H1 (cell line): ENCODE results near the gene SMYD3. TPM values are rescaled to one million over a fixed set of nuclear protein-coding genes. Genes with fewer than 3 reads are reported as not detected.

Source experiments
- CTCF ChIA-PET: fragments of 300-600 bp; sonication (Branson Sonifier 250); formaldehyde crosslinking; loops from one replicate; lab custom pipeline; 2021; ENCODE audit not compliant: partially characterized antibody; lab: Charles Lee
- POLR2A ChIA-PET: fragments of 300-600 bp; sonication (Branson Sonifier 250); formaldehyde crosslinking; loops from one replicate; lab custom pipeline; 2021; ENCODE audit warnings: inconsistent platforms; ENCODE audit not compliant: partially characterized antibody; lab: Charles Lee
- DNase-seq, 2 experiments: peaks; one replicate each; pipeline versions ENCODE4 v3.0.0 to v3.0.0-alpha.2; 2010 to 2022; ENCODE audit warnings: low spot score in 2 of 2, low read depth in 1 of 2, mixed read lengths in 1 of 2
- FAIRE-seq: peaks from 2 replicates; lab custom pipeline; 2011; peaks lifted over from hg19 to GRCh38; lab: Jason Lieb, UNC
- H2AFZ ChIP-seq: 2 replicates; pipeline ENCODE4 v1.8.1; 2012; ENCODE audit warnings: low read length, inconsistent platforms
- H2AK5ac ChIP-seq: 2 replicates; pipeline ENCODE4 v1.6.1; 2013; ENCODE audit warnings: low read depth, low read length
- H2BK120ac ChIP-seq: replicated peaks from 2 replicates; pipeline ENCODE3; 2013; ENCODE audit warnings: low read depth, low read length, inconsistent platforms
- H2BK12ac ChIP-seq: 2 replicates; pipeline ENCODE4 v1.6.1; 2013; ENCODE audit warnings: low read depth, low read length
- H2BK15ac ChIP-seq: 2 replicates; pipeline ENCODE4 v1.6.1; 2013; ENCODE audit warnings: low read length
- H2BK20ac ChIP-seq: 2 replicates; pipeline ENCODE4 v1.6.1; 2013; ENCODE audit warnings: low read length
- H2BK5ac ChIP-seq: 2 replicates; pipeline ENCODE4 v1.6.1; 2013; ENCODE audit warnings: low read depth, low read length
- H3K14ac ChIP-seq: 2 replicates; pipeline ENCODE4 v1.6.1; 2013; ENCODE audit warnings: inconsistent platforms; ENCODE audit not compliant: insufficient read length
- H3K18ac ChIP-seq: 2 replicates; pipeline ENCODE4 v1.6.1; 2013; ENCODE audit warnings: low read length; ENCODE audit errors: extremely low read depth
- H3K23ac ChIP-seq: 2 replicates; pipeline ENCODE4 v1.6.1; 2013; ENCODE audit warnings: inconsistent platforms; ENCODE audit not compliant: insufficient read length
- H3K23me2 ChIP-seq: 2 replicates; pipeline ENCODE4 v1.6.1; 2013; ENCODE audit warnings: low read depth, low read length
- H3K27ac ChIP-seq: 2 replicates; pipeline ENCODE4 v1.6.1; 2011; ENCODE audit warnings: low read depth, low read length, inconsistent platforms
- H3K27me3 ChIP-seq, 4 experiments: replicated peaks in 1 of 4; 1 replicate in 1 of 4; 2 replicates in 3 of 4; pipeline versions ENCODE4 v1.6.1 to v1.8.1; 2011 to 2013; ENCODE audit warnings: low read length in 3 of 4, mild to moderate bottlenecking in 3 of 4, inconsistent platforms in 2 of 4, mixed read lengths in 2 of 4, moderate library complexity in 1 of 4; ENCODE audit not compliant: control insufficient read depth in 3 of 4, insufficient read depth in 3 of 4; ENCODE audit errors: extremely low read depth in 1 of 4
- H3K36me3 ChIP-seq, 4 experiments: 2 replicates each; pipeline versions ENCODE4 v1.6.1 to v1.8.1; 2011 to 2013; ENCODE audit warnings: mild to moderate bottlenecking in 4 of 4, low read length in 3 of 4, moderate library complexity in 2 of 4, control low read depth in 1 of 4, inconsistent platforms in 1 of 4; ENCODE audit not compliant: insufficient read depth in 4 of 4, control insufficient read depth in 2 of 4
- H3K4ac ChIP-seq: replicated peaks from 2 replicates; pipeline ENCODE3; 2013; ENCODE audit warnings: low read length, low read depth, mixed read lengths, inconsistent platforms; ENCODE audit not compliant: insufficient read length
- H3K4me1 ChIP-seq, 4 experiments: replicated peaks in 1 of 4; 1 replicate in 1 of 4; 2 replicates in 3 of 4; pipeline versions ENCODE4 v1.6.1 to v1.8.1; 2011 to 2013; ENCODE audit warnings: low read length in 3 of 4, inconsistent platforms in 2 of 4, mixed read lengths in 1 of 4; ENCODE audit not compliant: insufficient read depth in 4 of 4, control insufficient read depth in 3 of 4
- H3K4me2 ChIP-seq, 2 experiments: 2 replicates each; pipeline versions ENCODE4 v1.6.1 to v1.8.1; 2011 to 2013; ENCODE audit warnings: low read depth in 2 of 2, low read length in 2 of 2, control low read depth in 1 of 2, inconsistent platforms in 1 of 2, mild to moderate bottlenecking in 1 of 2; ENCODE audit not compliant: insufficient read depth in 1 of 2
- H3K4me3 ChIP-seq, 4 experiments: fragments of 200-600, 300-600 bp in 1 of 4; sonication (generic), shearing (Covaris generic), sonication (Bioruptor Twin) in 1 of 4; 2 replicates each; pipeline versions ENCODE4 v1.5.1 to v1.8.1; 2011 to 2016; ENCODE audit warnings: low read length in 4 of 4, low read depth in 3 of 4, control low read depth in 2 of 4, inconsistent platforms in 2 of 4, mild to moderate bottlenecking in 2 of 4, mixed read lengths in 1 of 4, moderate library complexity in 1 of 4; ENCODE audit not compliant: insufficient read depth in 2 of 4; ENCODE audit errors: extremely low read depth in 1 of 4
- H3K56ac ChIP-seq: replicated peaks from 2 replicates; pipeline ENCODE3; 2013; ENCODE audit warnings: low read depth, mild to moderate bottlenecking, mixed read lengths, low read length, inconsistent platforms; ENCODE audit not compliant: insufficient read length
- H3K79me1 ChIP-seq: 2 replicates; pipeline ENCODE4 v1.6.1; 2013; ENCODE audit warnings: low read depth, low read length, control low read depth
- H3K79me2 ChIP-seq, 2 experiments: 2 replicates each; pipeline versions ENCODE4 v1.6.1 to v1.8.1; 2012 to 2013; ENCODE audit warnings: low read length in 2 of 2, mild to moderate bottlenecking in 2 of 2, inconsistent platforms in 1 of 2; ENCODE audit not compliant: insufficient read depth in 2 of 2, control insufficient read depth in 1 of 2
- H3K9ac ChIP-seq, 4 experiments: replicated peaks in 1 of 4; 1 replicate in 1 of 4; 2 replicates in 3 of 4; pipeline versions ENCODE4 v1.6.1 to v1.8.1; 2011 to 2013; ENCODE audit warnings: low read depth in 3 of 4, low read length in 3 of 4, control low read depth in 2 of 4, mild to moderate bottlenecking in 2 of 4, moderate library complexity in 2 of 4, inconsistent platforms in 1 of 4; ENCODE audit errors: extremely low read depth in 1 of 4
- H3K9me3 ChIP-seq, 2 experiments: 2 replicates each; pipeline versions ENCODE4 v1.6.1 to v1.8.1; 2012 to 2013; ENCODE audit warnings: mild to moderate bottlenecking in 2 of 2, moderate library complexity in 2 of 2, control low read depth in 1 of 2, inconsistent platforms in 1 of 2, low read depth in 1 of 2, low read length in 1 of 2, mixed read lengths in 1 of 2; ENCODE audit not compliant: insufficient read depth in 2 of 2
- H4K20me1 ChIP-seq, 2 experiments: replicated peaks in 1 of 2; 2 replicates each; pipeline versions ENCODE3 to v1.8.1; 2011 to 2013; ENCODE audit warnings: inconsistent platforms in 2 of 2, low read length in 2 of 2, mild to moderate bottlenecking in 1 of 2; ENCODE audit not compliant: insufficient read depth in 2 of 2, control insufficient read depth in 1 of 2
- H4K5ac ChIP-seq: 2 replicates; pipeline ENCODE4 v1.6.1; 2013; ENCODE audit warnings: low read length, low read depth, mixed read lengths, inconsistent platforms; ENCODE audit not compliant: insufficient read length
- H4K8ac ChIP-seq: 2 replicates; pipeline ENCODE4 v1.8.0; 2013; ENCODE audit warnings: mild to moderate bottlenecking, moderate library complexity, low read length, inconsistent platforms; ENCODE audit not compliant: insufficient read depth; ENCODE audit errors: extremely low read depth
- H4K91ac ChIP-seq: replicated peaks from 2 replicates; pipeline ENCODE3; 2013; ENCODE audit warnings: low read length, mixed read lengths, inconsistent platforms; ENCODE audit not compliant: insufficient read length
- ASH2L ChIP-seq: fragments of 200-600, 300-600 bp; sonication (generic); IDR thresholded peaks from one replicate; pipeline ENCODE4 v1.7.1; 2017; ENCODE audit warnings: low read length
- CHD2 ChIP-seq: IDR thresholded peaks from 2 replicates; pipeline ENCODE4 v1.6.1; 2012; ENCODE audit warnings: low read length, improper control_type of control experiment
- CREB1 ChIP-seq: IDR thresholded peaks from 2 replicates; pipeline ENCODE4 v1.6.1; 2012; ENCODE audit warnings: inconsistent platforms
- CTCF ChIP-seq, 3 experiments: IDR thresholded peaks; 1 replicate in 2 of 3; 2 replicates in 1 of 3; pipeline versions ENCODE4 v1.5.1 to v1.6.1; 2011; ENCODE audit warnings: low read length in 3 of 3, mild to moderate bottlenecking in 3 of 3, inconsistent platforms in 2 of 3, low read depth in 1 of 3, moderate library complexity in 1 of 3; ENCODE audit not compliant: insufficient read depth in 1 of 3; ENCODE audit errors: control extremely low read depth in 1 of 3
- NANOG ChIP-seq: IDR thresholded peaks from 2 replicates; pipeline ENCODE4 v1.6.1; 2011; ENCODE audit warnings: low read length, low read depth, mild to moderate bottlenecking, inconsistent platforms; ENCODE audit not compliant: insufficient read depth, poor library complexity, severe bottlenecking
- NRF1 ChIP-seq: IDR thresholded peaks from 2 replicates; pipeline ENCODE4 v1.6.1; 2011; ENCODE audit warnings: mild to moderate bottlenecking, low read depth, low read length, improper control_type of control experiment
- POLR2A ChIP-seq, 2 experiments: IDR thresholded peaks; 1 replicate in 1 of 2; 2 replicates in 1 of 2; pipeline ENCODE4 v1.6.1; 2011; ENCODE audit warnings: low read depth in 2 of 2, low read length in 2 of 2, mild to moderate bottlenecking in 2 of 2; ENCODE audit errors: control extremely low read depth in 1 of 2
- POLR2AphosphoS5 ChIP-seq: IDR thresholded peaks from 2 replicates; pipeline ENCODE4 v1.6.1; 2011; ENCODE audit warnings: low read depth, low read length
- SP2 ChIP-seq: IDR thresholded peaks from 2 replicates; pipeline ENCODE4 v1.6.1; 2012; ENCODE audit warnings: mild to moderate bottlenecking, low read length, inconsistent platforms
- SP4 ChIP-seq: IDR thresholded peaks from 2 replicates; pipeline ENCODE4 v1.6.1; 2012; ENCODE audit warnings: low read length, inconsistent platforms
- TBP ChIP-seq: IDR thresholded peaks from 2 replicates; pipeline ENCODE4 v1.6.1; 2011; ENCODE audit warnings: low read depth, low read length, improper control_type of control experiment
- YY1 ChIP-seq: IDR thresholded peaks from 2 replicates; pipeline ENCODE4 v1.6.1; 2011; ENCODE audit warnings: low read depth, mild to moderate bottlenecking, low read length
- WGBS, 2 experiments: shearing (Covaris generic) in 1 of 2; methylation state at CpG; one replicate each; pipeline versions ENCODE4 v1.1.6 to v1.1.7; 2013 to 2015; ENCODE audit warnings: low lambda C conversion rate in 2 of 2, mixed read lengths in 2 of 2, inconsistent platforms in 1 of 2, low coverage in 1 of 2, missing lambda C conversion rate in 1 of 2; ENCODE audit not compliant: insufficient replicate concordance in 2 of 2, insufficient coverage in 1 of 2, insufficient read length in 1 of 2; ENCODE audit errors: extremely low coverage in 1 of 2, missing lambda C conversion rate in 1 of 2; 5-methylcytosine and 5-hydroxymethylcytosine counted together
- polyA plus RNA-seq, 7 experiments: library from polyadenylated mRNA; depleted of rRNA in 3 of 7; stranded (reverse) in 5 of 7; unstranded in 2 of 7; fragments of >200 nt in 5 of 7; fragments of 200-250 nt in 2 of 7; gene quantifications; 1 replicate in 5 of 7; 2 replicates in 1 of 7; 4 replicates in 1 of 7; pipeline versions ENCODE4 v1.2.1 to v1.2.3, GENCODE V29; 2011 to 2013; ENCODE audit warnings: missing spikeins in 2 of 7, mixed read lengths in 2 of 7
- total RNA-seq: library from RNA; stranded (reverse); fragmentation: NEBNext Ultra II Directional; extraction: Animal tissue kit (Norgen Biotek cat#: 25700); gene quantifications from 2 replicates; pipeline ENCODE4 v1.2.1, GENCODE V29; 2021

The SMYD3 gene
- total and polyA plus RNA-seq, 2 of the 8 experiments (the other 6 are each of a cell fraction or from before 2014, with no cell fraction given), result 17.3 to 25.4 TPM

- Histone ChIP-seq H3K36me3 (no peaks in the 10 kb centered on the region), H3K27ac (no peak overlapping the region), H4K91ac (no peak overlapping the region), H3K4me1 (no peaks in the 10 kb centered on the region), H3K23ac (no peak overlapping the region), H2AK5ac (no peak overlapping the region), H2BK15ac (no peak overlapping the region), H3K56ac (no peak overlapping the region), H3K14ac (no peak overlapping the region), H2BK20ac (no peak overlapping the region), H4K8ac (no peak overlapping the region), H2BK5ac (no peak overlapping the region), H3K4ac (no peak overlapping the region), H3K9ac (no peak overlapping the region), H3K9me3 (no peaks in the 10 kb centered on the region), H3K79me1 (no peaks in the 10 kb centered on the region), H2BK120ac (no peak overlapping the region), H3K18ac (no peak overlapping the region), H3K4me3 (no peak overlapping the region), H3K4me2 (no peak overlapping the region), H2BK12ac (no peak overlapping the region), H3K79me2 (no peaks in the 10 kb centered on the region), H2AFZ (no peak overlapping the region), H3K23me2 (no peaks in the 10 kb centered on the region), H4K5ac (no peak overlapping the region), H4K20me1 (no peaks in the 10 kb centered on the region), H3K27me3 (no peaks in the 10 kb centered on the region)
- WGBS, 2 experiments, result 56% methylated on average over 1 of the region's 1 CpG; no CpG with 5 or more reads in 1 of the 2 experiments
- CTCF ChIA-PET, result interaction anchor here (1.4 kb wide), 1 partner anchor 24 kb away, joined by 4 read pairs; no protein-coding TSS in a partner anchor
- no peak for TF ChIP-seq ASH2L
- no peak for TF ChIP-seq YY1
- no peak for TF ChIP-seq NANOG
- no peak for TF ChIP-seq SP4
- TF ChIP-seq CHD2, result no peak
- TF ChIP-seq NRF1, result no peak
- TF ChIP-seq CTCF (IDR thresholded peaks at IDR 0.05; ENCODE audit: control extremely low read depth in 1 of 3, insufficient read depth in 1 of 3, low read depth in 1 of 3, low read length in 3 of 3), result no peak
- TF ChIP-seq CREB1, result no peak
- TF ChIP-seq TBP, result no peak
- no peak for TF ChIP-seq SP2
- no peak for TF ChIP-seq POLR2AphosphoS5
- TF ChIP-seq POLR2A (IDR thresholded peaks at IDR 0.05; ENCODE audit: control extremely low read depth in 1 of 2, low read depth in 2 of 2, low read length in 2 of 2), result no peak
- FAIRE-seq, result no peak
- POLR2A ChIA-PET, result no interaction called here
- DNase-seq, result no peak
Observed at GRCh38 chr1:246332078-246332477, 175.0 kb downstream of the SMYD3 start.
